AML-193 (cell line): ENCODE data around the gene ANGPTL7.
"Not testable (repeated sequence)": the region's sequence is repeated elsewhere in the genome, so short reads cannot be mapped to it uniquely, and the experiment has no call there.

Experiments
- DNase-seq, 2 experiments: peaks; one replicate each; lab custom pipeline; 2025; lab: John Stamatoyannopoulos, UW

Gene ANGPTL7

DNA sequence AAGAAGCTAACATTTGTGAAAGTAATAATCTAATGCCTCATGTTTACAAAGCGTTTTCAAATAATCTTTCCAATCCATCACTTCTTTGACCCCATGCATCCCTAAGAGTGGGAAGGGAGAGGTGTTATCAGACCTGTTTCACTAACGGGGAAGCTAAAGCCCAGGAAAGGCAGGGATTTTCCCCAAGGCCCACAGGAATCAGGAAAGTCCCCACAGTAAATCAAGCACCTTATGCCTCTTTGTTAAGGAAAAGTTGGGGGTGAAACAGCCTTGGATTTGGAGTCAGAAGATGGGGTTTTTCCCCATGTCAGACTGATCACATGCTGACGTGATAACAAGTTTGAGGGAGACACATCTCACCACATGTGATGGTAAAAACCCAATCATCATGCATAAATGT, 20.0 kb upstream of the ANGPTL7 start:
- DNase-seq: no peak

DNA sequence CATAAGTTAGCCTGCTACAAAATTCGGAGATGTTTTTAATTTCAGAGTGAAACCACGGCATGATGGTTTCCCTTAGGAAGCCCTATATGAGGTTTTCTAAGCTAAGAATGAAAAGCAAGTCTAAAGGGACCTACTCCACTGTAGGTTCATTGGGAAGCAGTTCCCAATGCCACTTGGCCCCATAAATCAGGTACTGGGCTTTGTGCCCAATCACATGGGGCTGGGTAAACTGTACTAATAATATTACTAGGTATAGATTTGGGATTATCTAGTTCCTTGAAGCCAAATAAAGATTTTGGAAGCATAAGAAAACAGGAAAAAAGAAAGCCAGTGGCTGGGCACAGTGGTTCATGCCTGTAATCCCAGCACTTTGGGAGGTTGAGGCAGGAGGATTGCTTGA, 19.1 kb upstream of the ANGPTL7 start:
- no peak for DNase-seq

DNA sequence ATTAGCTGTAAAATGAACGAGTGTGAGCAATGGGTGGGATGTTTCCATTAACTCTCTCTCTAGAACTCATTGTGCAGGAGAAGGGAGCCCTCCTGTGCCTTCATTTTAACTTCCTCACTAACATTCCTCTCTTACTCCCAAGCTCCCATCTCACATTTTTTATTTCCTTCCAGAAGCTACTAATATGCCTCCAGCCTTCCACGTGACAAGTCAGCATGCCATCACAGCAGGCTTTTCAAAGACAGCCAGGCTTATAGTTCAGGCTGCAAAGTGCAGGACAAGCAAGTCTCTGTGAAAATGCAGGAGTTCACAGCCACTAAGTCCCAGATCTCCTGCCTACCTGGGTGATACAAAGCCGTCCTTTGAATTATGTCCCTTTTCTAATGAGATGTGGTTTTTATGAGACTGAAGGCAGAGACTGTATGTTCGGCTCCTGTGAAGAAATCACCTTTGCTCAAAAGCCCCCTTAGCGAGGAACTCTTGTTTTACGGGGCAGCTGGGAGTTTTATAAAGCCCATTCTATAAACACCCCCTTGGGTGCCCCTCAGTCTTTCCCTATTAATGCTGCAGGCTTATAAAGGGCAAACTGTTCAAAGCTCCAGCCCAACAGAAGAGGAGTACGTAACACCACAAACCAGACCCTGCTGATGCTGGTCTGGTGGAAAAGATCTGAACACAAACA, 14.8 kb upstream of the ANGPTL7 start:
- no peak for DNase-seq

GRCh38 chr1:11175461-11175860, 13.7 kb upstream of the ANGPTL7 start:
- no peak for DNase-seq

DNA sequence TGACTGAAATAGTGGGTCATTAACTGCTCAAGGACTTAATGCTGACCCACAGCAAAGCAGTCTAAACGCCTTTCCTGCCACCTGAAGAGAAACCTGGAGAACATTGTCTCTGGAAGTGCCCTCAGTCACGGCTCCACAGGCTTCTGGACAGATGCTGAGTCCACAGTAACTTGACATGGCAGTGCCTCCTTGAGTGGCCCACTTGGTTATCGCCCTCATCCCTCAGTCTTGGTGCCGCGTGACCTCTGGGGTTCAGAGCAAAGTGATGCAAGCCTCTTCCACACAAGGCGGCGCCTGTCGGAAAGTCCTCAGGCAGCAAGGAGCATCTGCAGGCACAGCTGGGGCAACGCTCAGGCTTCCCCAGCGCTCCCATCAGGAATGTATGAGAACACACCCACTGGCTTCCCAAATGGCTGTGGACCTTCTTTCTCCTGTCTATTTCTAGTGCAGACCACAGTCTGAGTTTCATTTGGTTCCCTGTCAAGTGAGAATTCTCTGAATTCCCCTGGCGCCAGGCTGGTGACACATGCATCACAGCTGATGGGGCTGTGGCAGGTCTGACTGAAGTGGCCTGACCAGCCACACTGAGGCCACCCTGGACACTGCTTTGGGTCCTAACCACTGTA, 13.0 kb upstream of the ANGPTL7 start:
- DNase-seq: no peak

GRCh38 chr1:11178021-11179015, 10.8 kb upstream of the ANGPTL7 start:
- no peak for DNase-seq

- no peak for DNase-seq
These were observed 10.0 kb upstream of the ANGPTL7 start for GRCh38 chr1:11179125-11179524.

DNA sequence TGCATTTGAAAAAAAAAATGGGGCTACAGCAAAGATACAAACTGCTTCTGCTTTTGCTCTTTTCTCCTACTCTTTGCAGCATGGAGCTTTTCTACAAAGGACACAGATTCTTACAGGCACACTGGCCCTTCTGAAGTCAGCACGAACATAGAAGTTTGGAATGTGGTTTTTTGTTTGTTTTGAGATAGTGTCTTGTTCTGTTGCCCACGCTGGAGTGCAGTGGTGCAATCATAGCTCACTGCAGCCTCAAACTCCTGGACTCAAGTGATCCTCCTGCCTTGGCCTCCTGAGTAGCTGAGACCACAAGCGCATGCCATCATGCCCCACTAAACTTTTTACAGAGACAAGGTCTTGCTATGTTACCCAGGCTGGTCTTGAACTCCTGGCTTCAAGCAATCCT, 9.4 kb upstream of the ANGPTL7 start:
- DNase-seq: not testable (repeated sequence)

DNA sequence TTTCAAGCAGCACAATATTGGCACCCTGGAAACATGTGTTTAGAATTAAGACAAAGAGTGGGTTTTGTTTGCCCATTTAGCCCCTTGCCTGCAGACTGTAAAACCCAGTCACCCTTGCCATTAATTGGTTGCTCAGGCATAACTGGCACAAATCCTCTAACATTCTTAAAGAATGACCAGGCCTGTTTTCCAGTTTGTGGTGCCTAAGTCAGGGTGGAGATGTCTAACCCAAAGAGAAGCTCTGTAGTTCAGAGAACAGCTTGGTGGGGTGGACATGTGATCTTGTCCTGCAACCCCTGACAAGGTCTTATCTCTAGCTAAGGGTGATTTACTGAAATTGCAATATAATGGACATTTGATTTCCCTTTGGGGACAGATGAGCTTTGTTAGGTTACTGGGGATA, 8.8 kb upstream of the ANGPTL7 start:
- DNase-seq: no peak

DNA sequence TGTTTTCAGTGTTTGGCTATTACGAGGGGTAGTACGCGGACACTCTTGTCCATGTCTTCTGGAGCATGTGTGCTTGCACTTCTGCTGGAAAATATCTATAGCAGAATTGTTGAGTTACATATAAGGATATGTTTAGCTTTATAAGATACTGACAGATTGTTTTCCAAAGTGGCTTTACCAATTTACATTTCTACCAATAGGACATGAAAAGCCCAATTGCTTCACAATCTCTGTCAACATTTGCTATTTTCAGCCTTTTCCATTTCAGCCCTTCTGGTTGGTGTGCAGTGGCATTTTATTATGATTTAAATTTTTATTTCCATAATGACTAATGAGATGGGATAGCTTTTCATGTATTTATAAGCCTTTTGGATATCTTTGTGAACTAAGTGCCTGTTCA, 6.3 kb upstream of the ANGPTL7 start:
- DNase-seq: no peak

GRCh38 chr1:11184973-11185372, 4.2 kb upstream of the ANGPTL7 start:
- no peak for DNase-seq

DNA sequence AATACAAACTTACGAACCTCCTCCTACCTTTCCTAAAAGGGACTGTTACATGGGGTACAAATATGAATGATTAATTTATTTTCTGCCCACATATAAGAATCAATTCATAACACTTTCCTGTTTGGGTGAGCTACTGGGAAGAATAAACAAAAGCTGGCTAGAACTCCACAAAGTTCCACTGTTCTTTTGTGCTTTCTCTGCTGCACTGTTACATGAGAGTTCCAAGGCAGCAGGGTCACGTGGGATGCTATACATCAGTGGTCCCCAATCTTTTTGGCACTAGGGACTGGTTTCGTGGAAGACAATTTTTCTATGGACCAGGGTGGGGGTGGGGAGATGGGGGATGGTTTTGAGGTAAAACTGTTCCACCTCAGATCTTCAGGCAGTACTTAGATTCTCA, 2.2 kb upstream of the ANGPTL7 start:
- DNase-seq: no peak

GRCh38 chr1:11187494-11187893, 1.7 kb upstream of the ANGPTL7 start:
- DNase-seq: no peak

GRCh38 chr1:11187931-11188330, 1.2 kb upstream of the ANGPTL7 start:
- DNase-seq: no peak

- no peak for DNase-seq
These were observed 774 bp upstream of the ANGPTL7 start for GRCh38 chr1:11188381-11188780.

GRCh38 chr1:11193376-11193775, 4.2 kb downstream of the ANGPTL7 start:
- no peak for DNase-seq

DNA sequence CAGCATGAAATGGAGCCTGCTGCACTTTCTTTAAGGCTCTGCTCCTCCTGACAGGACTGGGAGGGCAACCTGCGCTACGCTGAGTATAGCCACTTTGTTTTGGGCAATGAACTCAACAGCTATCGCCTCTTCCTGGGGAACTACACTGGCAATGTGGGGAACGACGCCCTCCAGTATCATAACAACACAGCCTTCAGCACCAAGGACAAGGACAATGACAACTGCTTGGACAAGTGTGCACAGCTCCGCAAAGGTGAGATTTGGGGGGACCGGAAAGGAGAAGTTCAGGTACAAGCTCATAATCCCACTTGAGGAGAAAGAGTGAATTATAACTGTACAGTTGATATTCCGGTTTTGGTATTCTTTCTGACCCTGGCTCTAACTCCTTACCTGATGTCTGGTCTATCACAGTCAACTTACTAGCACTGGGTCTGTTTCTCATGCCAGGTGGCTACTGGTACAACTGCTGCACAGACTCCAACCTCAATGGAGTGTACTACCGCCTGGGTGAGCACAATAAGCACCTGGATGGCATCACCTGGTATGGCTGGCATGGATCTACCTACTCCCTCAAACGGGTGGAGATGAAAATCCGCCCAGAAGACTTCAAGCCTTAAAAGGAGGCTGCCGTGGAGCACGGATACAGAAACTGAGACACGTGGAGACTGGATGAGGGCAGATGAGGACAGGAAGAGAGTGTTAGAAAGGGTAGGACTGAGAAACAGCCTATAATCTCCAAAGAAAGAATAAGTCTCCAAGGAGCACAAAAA, 5.4 kb downstream of the ANGPTL7 start:
- no peak for DNase-seq

DNA sequence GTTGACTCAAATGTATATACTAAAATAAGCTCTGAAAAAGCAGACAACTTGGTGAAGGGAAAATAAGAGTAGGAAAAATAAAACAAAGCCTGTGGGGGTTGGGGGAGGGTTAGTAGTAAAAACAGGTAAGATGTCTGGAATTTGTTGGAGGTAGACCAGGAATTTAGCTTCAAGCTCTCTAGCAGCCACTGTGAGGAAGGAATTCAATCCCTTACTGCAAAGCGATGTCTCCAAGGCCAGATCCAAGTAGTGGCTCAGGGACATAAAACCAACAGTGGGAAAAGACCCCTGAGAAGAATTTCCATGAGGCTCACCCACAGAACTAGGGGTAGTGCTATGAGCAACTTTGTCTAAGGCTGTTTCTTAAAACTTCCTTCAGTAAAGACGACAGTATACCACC, 7.8 kb downstream of the ANGPTL7 start:
- no peak for DNase-seq

GRCh38 chr1:11197359-11197758, 8.2 kb downstream of the ANGPTL7 start:
- DNase-seq: no peak

DNA sequence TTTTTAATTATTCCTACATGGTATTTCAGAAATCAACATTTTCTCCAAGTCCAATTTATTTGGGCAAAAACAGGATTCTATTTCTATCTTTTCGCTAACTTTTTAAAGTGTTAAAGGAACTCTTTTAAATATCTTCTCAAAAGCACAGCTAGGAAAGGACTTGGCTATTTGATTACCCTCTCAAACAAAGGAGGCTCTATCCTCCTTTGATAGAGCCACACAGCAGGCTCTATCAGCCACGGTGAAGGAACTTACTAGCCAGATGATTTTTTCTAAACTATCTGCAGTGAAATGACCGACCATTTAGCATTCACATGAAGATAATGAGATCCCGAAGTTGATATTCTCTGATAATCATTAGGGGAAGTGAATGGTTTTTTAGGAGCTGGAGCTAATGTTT, 9.1 kb downstream of the ANGPTL7 start:
- DNase-seq: no peak

DNA sequence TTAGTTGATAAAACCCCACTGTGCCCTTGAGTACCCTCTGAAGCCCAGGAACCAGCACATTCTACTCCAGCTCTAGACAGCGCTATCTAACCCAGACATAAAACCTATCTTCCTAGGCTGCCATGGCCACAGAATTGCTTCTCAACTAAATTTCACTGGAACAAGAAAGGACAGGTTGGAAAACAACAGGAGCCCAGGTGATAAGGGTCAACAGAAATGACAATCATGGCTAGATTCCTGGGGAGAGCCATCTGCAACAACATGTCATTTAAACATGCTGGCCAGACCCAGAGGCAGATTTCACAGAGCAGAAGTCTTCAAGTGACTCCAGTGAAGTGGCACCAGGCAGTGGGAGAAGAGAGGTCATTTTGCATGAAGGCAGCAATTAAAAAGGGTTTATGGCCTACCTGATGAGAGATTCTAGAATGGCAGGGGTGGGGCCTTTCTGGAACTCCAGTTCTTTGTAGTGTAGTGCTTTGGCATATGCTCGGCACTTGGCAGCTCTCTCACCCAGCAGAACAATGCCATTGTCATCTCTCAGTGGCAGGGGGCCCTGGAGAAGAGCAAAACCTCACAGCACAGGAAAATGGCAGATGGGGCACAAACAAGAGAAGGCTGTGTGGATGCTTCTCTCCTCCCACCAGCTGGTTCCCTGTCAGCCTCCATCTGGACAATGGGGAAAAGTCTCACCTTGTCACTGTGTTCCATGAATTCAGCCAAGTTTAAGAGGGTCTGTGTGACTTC, 9.9 kb downstream of the ANGPTL7 start:
- DNase-seq: no peak
